Right forelimb (tissue), 1 donor: Measurements from ENCODE around the gene GPR50.
A peak's percentile ranks its signal among the peaks of the same experiment; 100 is the strongest.

Source experiments
- DNase-seq: peaks from one replicate; pipeline ENCODE4 v3.0.0-alpha.2; 2018

The GPR50 gene

GRCh38 chrX:151176231-151176750 lies at the start of gene GPR50:
TSS of gene GPR50 (plus strand) at chrX:151176584. CDS start at chrX:151176722, 138 bp downstream.
- DNase-seq, result no peak

DNA sequence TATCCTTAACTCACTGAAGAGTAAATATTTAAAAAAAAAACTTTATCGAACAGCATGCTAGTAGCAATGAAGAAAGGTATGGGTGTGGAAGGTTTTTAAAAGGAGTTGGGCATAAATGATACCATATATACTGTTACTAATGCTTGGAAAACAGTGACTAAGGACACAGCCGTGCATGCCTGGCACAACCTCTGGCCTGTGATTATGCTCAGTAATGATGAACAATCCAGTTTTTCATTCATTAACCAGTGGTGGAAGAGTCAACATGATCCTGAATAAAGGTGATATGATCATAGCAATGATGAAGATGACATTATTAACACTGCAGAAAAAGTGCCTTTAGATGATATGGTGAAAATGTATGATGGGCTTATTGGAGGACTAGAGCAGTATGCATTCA lies 43.9 kb upstream of the GPR50 start:
- DNase-seq, result no peak

- DNase-seq, result no peak
These were observed 24.6 kb upstream of the GPR50 start for GRCh38 chrX:151151665-151152267.

DNA sequence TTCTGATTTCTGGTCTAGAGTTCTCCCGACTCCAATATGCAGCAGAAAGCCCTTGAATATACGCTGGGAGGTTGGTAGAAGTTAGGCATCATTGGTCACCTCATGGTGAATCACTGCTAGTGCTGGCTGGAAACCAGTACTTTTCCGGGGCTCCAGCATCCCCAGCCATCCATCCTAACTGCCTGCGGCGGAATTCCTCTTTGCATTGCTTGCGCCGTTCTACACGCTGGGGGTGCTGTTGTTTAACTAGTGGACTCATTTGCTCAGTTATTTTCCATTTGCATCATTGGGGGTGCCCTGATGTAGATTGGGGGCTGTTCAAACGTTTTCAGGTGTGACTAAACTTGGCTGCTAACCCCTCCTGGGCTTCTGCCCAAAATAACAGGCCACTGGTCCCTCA lies 23.3 kb upstream of the GPR50 start:
- no peak for DNase-seq

GRCh38 chrX:151153667-151154066 lies 22.7 kb upstream of the GPR50 start:
- DNase-seq, result no peak

DNA sequence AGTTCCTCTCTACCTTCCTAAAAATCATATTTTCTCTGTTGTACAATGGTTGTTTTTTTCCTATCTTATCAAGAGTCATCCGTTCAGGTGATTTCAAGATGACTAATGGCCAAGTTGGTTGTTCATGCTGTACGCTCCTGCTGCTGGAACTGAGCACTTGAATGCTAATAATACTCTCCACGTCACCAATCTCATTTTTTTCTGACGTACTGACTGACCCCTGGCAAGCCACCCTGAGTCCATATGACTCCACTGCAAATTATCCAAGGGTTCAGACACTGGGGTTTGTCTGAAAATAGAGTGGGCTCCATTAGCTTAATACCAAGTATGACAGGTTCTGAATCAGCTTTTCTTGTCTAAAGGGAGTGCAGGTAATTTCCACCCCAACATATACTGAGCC lies 21.1 kb upstream of the GPR50 start:
- no peak for DNase-seq

GRCh38 chrX:151161690-151162089 lies 14.7 kb upstream of the GPR50 start:
- DNase-seq, result no peak

DNA sequence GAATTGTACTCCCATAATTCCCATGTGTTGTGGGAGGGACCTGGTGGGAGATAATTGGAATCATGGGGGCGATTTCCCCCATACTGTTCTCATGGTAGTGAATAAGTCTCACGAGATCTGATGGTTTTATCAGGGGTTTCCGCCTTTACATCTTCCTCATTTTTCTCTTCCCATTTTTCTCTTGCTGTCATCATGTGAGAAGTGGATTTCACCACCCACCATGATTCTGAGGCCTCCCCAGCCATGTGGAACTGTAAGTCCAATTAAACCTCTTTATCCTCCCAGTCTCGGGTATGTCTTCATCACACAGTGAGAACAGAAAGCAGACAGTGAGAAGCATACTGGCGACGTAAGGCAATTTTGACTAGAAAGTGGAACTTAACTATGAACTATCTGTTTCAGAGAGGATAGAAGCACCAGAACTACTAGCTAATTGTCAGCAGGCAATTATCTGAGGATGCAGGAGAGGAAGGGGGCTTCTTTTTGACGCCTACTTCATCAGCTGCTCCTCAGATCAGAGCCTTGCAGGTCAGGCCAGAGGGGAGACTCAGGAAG lies 8.5 kb upstream of the GPR50 start:
- no peak for DNase-seq

GRCh38 chrX:151169783-151170182 lies 6.6 kb upstream of the GPR50 start:
- no peak for DNase-seq

DNA sequence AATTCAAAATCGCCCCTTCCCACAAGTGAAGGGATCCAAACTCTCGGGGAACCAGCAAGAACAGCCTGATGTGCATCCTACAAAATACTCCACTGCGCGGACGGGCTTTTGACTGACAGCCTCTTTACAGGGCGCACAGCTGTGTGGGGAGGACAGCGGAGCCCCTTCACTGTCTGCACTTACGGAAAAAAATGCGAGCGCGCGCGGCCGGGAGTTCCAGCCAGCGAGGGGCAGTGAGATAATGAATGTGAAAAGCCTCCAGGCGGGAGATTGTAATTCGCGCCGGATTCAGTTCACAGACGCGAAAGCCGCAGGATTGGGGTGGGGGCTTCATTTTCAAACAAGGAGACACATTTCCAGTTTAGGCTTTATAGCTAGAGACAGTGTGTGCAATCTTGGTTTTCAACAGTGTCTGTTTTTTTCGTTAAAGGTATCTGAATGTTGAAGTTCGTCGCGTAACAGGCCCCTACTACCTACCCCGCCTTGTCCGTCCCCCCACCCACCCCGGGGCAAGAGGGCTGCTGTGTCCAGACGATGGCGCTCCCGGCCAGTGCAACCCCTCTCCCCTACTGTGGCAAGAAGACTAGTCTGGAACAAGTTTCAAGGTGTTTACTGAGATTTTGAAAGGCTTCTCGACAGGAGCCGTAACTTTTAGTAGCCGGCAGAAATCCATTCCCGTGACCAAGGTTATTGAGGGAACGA lies 1.7 kb upstream of the GPR50 start:
- DNase-seq, result no peak

DNA sequence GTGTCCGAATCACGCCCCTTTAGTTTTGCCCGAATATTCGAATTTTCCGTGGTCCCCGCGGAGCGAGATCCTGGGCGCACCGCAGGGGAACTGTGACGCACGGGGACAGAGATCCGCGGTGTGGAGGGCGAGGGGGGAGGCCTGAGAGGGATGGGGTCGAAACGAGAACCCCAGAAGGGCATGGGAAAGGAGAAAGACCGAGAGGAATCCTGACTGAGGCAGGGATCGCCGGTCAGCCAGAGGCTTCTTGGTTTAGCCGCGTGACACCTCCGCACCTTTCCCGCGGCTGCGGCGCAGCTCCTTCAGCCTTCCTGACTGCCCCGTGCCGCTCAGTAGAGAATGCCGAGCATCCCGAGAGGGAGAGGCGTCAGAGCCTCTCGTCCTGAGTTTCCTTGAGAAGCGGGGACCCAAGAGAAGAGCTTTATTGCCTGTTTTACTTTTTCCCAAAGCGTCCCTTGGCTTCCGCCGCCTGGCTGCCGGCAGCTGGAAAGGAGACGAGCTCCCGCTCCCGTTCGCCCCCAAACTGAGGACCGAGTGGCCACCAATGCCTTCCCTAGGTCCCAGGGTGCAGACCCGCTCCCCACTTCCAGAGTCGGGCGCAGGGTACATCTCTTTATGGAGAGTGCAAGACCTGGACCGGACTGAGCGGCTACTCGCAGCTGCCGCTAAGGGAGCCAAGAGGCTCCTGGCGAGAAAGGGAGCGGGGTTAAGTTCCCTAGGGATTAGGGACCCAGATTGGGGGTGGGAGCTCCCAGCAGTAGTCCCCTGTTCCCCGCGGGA lies 911 bp upstream of the GPR50 start:
- DNase-seq, result no peak

DNA sequence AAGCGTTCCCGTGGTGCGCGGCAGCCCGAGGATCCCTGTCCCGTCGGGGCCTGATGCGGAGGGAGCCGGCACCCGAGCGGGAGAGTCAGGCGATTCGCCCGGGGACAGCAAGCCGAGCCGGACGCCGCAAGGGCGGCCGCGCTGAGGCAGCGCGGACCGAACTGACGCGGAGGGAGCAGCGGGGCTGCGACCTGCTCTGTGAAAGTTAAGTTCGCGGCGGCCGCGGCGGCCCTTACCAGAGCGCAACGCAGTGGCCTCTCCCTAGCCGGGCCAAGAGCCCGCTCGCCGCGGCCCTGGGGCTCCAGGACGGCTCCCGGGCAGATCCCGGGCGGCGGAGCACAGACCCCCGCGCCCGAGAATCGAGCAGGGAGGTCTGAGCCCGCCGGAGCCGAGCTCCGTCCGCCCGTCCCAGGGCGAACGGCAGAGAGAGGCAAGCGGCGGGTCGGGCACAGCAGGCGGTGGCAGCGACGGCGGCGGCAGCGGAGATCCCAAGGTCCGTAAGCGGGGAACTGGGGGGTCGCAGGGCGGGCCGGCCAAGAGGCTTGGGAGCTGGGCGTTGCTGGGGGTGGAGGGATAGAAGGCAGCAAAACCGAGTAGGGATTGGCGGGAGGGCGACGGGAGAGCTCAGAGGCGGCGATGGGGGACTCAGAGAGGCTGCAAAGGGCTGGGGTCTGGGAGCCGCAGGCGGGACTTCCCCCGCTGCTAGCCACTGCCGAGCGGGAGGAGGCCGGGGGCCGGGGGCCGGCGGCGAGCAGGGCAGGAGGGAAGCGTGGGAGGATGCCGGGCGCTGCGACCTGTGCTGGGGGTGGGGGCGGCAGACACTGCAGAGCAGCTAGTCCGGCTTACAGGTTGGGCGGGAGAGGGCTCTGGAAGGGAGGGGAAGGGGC lies 1.0 kb downstream of the GPR50 start:
- DNase-seq, result no peak

- no peak for DNase-seq
These were observed 2.4 kb downstream of the GPR50 start for GRCh38 chrX:151178746-151179145.

DNA sequence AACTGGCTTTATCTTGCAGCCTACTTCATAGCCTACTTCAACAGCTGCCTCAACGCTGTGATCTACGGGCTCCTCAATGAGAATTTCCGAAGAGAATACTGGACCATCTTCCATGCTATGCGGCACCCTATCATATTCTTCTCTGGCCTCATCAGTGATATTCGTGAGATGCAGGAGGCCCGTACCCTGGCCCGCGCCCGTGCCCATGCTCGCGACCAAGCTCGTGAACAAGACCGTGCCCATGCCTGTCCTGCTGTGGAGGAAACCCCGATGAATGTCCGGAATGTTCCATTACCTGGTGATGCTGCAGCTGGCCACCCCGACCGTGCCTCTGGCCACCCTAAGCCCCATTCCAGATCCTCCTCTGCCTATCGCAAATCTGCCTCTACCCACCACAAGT lies 4.0 kb downstream of the GPR50 start:
- no peak for DNase-seq

DNA sequence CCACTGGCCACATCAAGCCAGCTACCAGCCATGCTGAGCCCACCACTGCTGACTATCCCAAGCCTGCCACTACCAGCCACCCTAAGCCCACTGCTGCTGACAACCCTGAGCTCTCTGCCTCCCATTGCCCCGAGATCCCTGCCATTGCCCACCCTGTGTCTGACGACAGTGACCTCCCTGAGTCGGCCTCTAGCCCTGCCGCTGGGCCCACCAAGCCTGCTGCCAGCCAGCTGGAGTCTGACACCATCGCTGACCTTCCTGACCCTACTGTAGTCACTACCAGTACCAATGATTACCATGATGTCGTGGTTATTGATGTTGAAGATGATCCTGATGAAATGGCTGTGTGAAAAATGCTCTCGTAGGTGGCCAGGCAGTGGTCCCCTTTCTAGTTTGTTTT lies 4.7 kb downstream of the GPR50 start:
- DNase-seq, result no peak

DNA sequence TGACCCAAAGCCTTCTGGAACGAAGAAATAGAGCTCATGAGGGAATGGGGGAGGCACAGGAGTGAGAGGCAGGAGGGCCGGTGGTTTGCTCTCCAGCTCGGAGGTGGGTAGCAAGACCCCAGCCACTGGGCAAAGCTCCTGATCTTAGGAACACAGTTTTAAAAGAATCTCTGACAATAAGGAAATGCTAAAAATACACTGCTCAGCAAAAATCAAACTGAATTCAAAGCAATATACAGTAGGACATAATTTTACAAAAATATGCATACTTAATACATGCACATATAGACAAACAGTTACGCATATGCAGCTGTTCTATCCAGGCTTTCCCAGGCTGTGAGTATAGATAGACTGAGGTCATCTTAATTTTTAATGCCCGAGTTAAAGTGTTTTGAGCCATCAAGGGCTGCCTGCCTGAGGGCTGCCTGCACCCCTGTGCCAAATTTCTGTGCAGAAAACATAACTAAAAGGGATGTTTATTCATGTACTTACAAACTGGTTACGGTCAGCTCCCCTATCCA lies 6.9 kb downstream of the GPR50 start:
- DNase-seq, result no peak

GRCh38 chrX:151183912-151184565 lies 7.7 kb downstream of the GPR50 start:
- DNase-seq, result no peak

GRCh38 chrX:151184705-151185104 lies 8.3 kb downstream of the GPR50 start:
- DNase-seq, result no peak

DNA sequence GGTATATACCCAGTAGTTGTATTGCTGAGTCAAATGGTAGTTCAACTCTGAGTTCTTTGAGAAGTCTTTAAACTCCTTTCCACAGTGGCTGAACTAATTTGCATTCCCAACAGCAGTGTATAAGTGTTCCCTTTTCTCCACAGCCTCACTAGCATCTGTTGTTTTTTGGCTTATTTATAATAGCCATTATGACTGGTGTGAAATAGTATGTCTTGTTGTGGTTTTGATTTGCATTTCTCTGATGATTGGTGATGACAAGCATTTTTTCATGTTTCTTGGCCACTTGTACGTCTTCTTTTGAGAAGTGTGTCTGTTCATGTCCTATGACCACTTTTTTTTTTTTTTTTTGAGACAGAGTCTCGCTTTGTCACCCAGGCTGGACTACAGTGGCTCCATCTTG lies 30.5 kb downstream of the GPR50 start:
- no peak for DNase-seq

DNA sequence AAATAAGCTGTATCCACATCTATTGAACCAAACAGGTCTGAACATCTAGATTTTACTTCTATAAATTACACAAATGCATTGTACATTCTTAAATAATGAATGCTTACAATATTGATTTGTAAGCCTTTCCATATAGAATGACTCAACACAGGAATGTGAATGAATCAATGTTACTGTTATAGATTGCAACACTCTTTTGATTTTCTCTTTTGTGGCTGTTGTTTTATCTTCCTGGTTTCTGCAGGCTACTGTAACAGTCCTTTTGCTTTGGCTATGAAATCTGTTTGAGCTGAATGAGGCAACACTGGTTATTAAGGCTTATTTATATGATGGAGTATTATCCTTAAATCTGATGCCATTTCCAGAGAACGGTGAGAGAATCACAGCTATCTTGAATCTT lies 49.5 kb downstream of the GPR50 start:
- no peak for DNase-seq

DNA sequence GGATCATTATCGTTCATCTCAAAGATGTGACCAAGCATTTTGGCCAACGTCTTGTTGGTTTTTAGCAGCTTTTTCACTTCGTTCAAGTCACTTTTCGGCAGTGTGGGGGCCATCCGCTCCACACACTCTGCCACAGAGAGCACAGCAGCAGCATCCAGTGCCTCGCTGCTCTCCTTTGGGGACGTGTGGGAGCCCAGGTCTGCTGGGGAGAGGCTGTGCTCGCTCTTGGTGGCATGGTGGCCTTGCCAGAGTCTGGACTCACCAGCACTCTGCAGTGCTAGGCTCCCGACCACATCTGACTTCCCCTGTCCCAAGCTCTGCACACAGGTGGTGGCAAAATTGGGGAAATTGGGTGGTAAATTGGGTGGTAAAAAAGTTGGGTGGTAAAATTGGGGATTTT lies 50.6 kb downstream of the GPR50 start:
- DNase-seq, result no peak

- peak; percentile 36 for DNase-seq
These were observed 51.2 kb downstream of the GPR50 start for GRCh38 chrX:151227627-151228026.
